Stimulated activated CD8-positive, alpha-beta memory T cell treated with anti-CD3 and anti-CD28 coated beads, Interleukin-4, amount 100 ng/mL, for 4 hours (primary cell): Measurements from ENCODE around the gene MEIS1.

Experiments
- DNase-seq, 2 donors: peaks; one replicate each; pipeline ENCODE4 v3.0.0-alpha.2; 2020; ENCODE audit warnings: low read depth in 2 of 2, low spot score in 1 of 2

MEIS1 gene

GRCh38 chr2:66565291-66565690, 130.4 kb downstream of the MEIS1 start:
- no peak for DNase-seq

GRCh38 chr2:66566726-66567399, 131.9 kb downstream of the MEIS1 start:
- no peak for DNase-seq

GRCh38 chr2:66567729-66568128, 132.8 kb downstream of the MEIS1 start:
- no peak for DNase-seq

- no peak for DNase-seq
These were observed 133.8 kb downstream of the MEIS1 start for GRCh38 chr2:66568650-66569300.

- no peak for DNase-seq
These were observed 134.5 kb downstream of the MEIS1 start for GRCh38 chr2:66569321-66569851.

GRCh38 chr2:66569974-66570373, 135.0 kb downstream of the MEIS1 start:
- no peak for DNase-seq

GRCh38 chr2:66570471-66570870, 135.5 kb downstream of the MEIS1 start:
- no peak for DNase-seq

GRCh38 chr2:66571918-66572317, 137.0 kb downstream of the MEIS1 start:
- DNase-seq, result no peak

- DNase-seq, result no peak
These were observed 137.5 kb downstream of the MEIS1 start for GRCh38 chr2:66572391-66572790.

- DNase-seq, result no peak
These were observed 138.5 kb downstream of the MEIS1 start for GRCh38 chr2:66573416-66573815.

GRCh38 chr2:66573821-66574233, 138.9 kb downstream of the MEIS1 start:
- no peak for DNase-seq

- DNase-seq, result no peak
These were observed 140.0 kb downstream of the MEIS1 start for GRCh38 chr2:66574701-66575624.

GRCh38 chr2:66575625-66576310, 140.8 kb downstream of the MEIS1 start:
- DNase-seq, result no peak

- no peak for DNase-seq
These were observed 141.3 kb downstream of the MEIS1 start for GRCh38 chr2:66576311-66576560.

GRCh38 chr2:66576561-66577320, 141.8 kb downstream of the MEIS1 start:
- DNase-seq, result no peak

- DNase-seq, result no peak
These were observed 142.6 kb downstream of the MEIS1 start for GRCh38 chr2:66577321-66578053.

GRCh38 chr2:66578054-66578686, 143.2 kb downstream of the MEIS1 start:
- no peak for DNase-seq

- DNase-seq, result no peak
These were observed 143.8 kb downstream of the MEIS1 start for GRCh38 chr2:66578687-66579106.
